Glutamatergic neuron (in vitro differentiated cells): Measurements from ENCODE around the gene EXOSC10. TPM values are rescaled to one million over a fixed set of nuclear protein-coding genes. Genes with fewer than 3 reads are reported as not detected.

ENCODE experiments used
- DNase-seq: peaks from one replicate; pipeline ENCODE4 v3.0.0; 2022
- H3K27ac Mint-ChIP-seq: one replicate; pipeline ENCODE4 v1.8.0; 2020; ENCODE audit warnings: mild to moderate bottlenecking, mixed read lengths, inconsistent platforms; ENCODE audit not compliant: unreplicated experiment
- H3K27me3 Mint-ChIP-seq: one replicate; pipeline ENCODE4 v1.8.0; 2020; ENCODE audit warnings: mild to moderate bottlenecking, moderate library complexity, mixed read lengths, inconsistent platforms; ENCODE audit not compliant: unreplicated experiment
- H3K36me3 Mint-ChIP-seq: one replicate; pipeline ENCODE4 v1.8.0; 2020; ENCODE audit warnings: mild to moderate bottlenecking, mixed read lengths, inconsistent platforms; ENCODE audit not compliant: unreplicated experiment
- H3K4me1 Mint-ChIP-seq: one replicate; pipeline ENCODE4 v1.8.0; 2020; ENCODE audit warnings: mild to moderate bottlenecking, low read depth, mixed read lengths, inconsistent platforms; ENCODE audit not compliant: unreplicated experiment
- H3K4me3 Mint-ChIP-seq: one replicate; pipeline ENCODE4 v1.8.0; 2020; ENCODE audit warnings: mild to moderate bottlenecking, mixed read lengths, inconsistent platforms; ENCODE audit not compliant: unreplicated experiment
- H3K9me3 Mint-ChIP-seq: one replicate; pipeline ENCODE4 v1.8.0; 2020; ENCODE audit warnings: mild to moderate bottlenecking, moderate library complexity, mixed read lengths, inconsistent platforms; ENCODE audit not compliant: unreplicated experiment
- total RNA-seq: library from RNA; stranded (reverse); fragmentation: NEBNext Ultra II Directional; extraction: Animal tissue kit (Norgen Biotek cat#: 25700); gene quantifications from one replicate; pipeline ENCODE4 v1.2.1, GENCODE V29; 2021; ENCODE audit not compliant: unreplicated experiment
- TF ChIP-seq, protein P1 (sequence below): fragments of 200-600 bp; sonication (generic); IDR thresholded peaks from one replicate; pipeline ENCODE4 v1.5.0; 2021; ENCODE audit not compliant: partially characterized antibody, unreplicated experiment

EXOSC10 gene
- total RNA-seq, 1 donor from 2014 or later: 111 TPM

DNA sequence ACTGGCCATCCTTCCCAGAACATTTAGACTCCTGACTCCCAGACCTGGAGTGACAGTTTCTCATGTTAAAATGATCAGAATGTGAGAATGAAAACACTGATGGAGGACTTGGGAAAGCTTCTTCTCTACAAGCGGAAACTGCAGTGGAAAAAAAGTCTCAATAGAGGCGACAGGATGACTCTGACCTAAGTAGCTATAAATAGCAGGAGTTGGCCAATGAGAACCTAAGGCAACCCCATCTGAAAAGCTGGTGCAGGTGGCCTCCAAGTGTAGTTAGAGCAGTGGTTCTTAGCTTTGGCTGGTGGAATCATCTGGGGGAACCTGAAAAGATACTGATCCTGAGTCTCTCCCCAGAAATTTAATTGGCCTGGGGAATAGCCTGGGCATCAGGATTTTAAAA, 44.2 kb upstream of the EXOSC10 start:
- no peaks in the 10 kb centered on the region for H3K36me3 Mint-ChIP-seq

DNA sequence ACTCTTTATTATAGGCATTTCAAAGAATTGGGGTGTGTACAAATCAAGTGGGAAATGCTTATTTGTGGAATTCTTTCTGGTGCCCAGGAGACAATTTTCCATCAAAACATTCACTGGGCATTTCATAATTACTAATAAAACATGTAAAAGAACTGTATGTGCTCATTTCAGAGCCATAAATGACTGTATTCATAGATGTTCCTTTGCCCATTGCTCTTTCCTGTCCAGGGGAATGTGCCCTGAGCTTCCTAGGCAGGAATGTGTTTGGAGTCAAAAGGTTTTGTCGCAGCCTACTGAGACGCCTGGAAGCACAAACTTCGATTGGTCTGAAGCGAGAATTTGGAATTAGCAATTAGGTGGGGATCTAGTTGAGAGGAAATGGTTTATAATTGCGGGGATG, 43.7 kb upstream of the EXOSC10 start:
- H3K36me3 Mint-ChIP-seq: no peaks in the 10 kb centered on the region
- H3K4me3 Mint-ChIP-seq: no peak overlapping the region
- H3K9me3 Mint-ChIP-seq: no peaks in the 10 kb centered on the region

More for the DNA sequence above, 44.2 kb upstream of the EXOSC10 start:
- Mint-ChIP-seq H3K9me3 (no peaks in the 10 kb centered on the region), H3K4me3 (no peak overlapping the region), H3K4me1 (no peaks in the 10 kb centered on the region), H3K27ac (no peak overlapping the region), H3K27me3 (no peaks in the 10 kb centered on the region)
- DNase-seq: no peak
- TF ChIP-seq, protein P1, sequence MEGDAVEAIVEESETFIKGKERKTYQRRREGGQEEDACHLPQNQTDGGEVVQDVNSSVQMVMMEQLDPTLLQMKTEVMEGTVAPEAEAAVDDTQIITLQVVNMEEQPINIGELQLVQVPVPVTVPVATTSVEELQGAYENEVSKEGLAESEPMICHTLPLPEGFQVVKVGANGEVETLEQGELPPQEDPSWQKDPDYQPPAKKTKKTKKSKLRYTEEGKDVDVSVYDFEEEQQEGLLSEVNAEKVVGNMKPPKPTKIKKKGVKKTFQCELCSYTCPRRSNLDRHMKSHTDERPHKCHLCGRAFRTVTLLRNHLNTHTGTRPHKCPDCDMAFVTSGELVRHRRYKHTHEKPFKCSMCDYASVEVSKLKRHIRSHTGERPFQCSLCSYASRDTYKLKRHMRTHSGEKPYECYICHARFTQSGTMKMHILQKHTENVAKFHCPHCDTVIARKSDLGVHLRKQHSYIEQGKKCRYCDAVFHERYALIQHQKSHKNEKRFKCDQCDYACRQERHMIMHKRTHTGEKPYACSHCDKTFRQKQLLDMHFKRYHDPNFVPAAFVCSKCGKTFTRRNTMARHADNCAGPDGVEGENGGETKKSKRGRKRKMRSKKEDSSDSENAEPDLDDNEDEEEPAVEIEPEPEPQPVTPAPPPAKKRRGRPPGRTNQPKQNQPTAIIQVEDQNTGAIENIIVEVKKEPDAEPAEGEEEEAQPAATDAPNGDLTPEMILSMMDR: no peak

DNA sequence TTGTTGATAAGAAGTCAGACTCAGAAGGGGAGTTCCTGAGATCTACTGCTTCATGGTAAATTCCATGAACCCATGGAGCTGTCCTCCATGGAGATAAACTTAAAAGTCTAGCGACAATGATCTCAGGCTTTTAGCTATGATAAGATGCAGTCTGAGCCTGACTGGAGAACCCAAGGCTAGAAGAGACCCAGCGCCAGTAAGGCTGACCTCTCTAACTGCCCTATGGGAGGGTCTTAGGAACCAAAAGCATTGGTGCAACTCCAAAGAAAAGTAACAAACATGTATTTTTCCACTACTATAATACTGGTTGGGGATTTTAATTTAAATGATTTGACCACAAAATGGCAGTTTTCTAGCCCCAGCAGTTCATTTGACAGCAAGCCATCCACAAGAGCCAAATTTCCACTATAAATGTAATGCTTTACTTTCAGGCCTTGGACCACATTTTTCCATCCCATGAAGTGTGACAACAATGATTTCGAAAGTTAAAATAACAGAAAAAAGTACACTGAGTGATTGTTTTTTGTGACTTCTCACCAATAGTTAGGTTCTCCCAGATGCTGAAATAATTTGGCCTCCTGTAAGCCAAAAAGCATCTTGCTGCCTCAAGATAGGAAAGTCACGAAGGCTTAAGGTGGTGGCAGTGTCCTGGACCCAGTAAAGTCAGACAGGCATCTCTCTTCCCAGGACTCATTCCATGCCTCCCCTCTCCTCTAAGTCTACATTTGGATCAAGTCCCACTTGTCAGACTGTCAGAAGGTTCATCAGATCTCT, 43.1 kb upstream of the EXOSC10 start:
- TF ChIP-seq, protein P1: no peak
- H3K4me1 Mint-ChIP-seq: no peaks in the 10 kb centered on the region
- no peaks in the 10 kb centered on the region for H3K36me3 Mint-ChIP-seq
- H3K9me3 Mint-ChIP-seq: no peaks in the 10 kb centered on the region
- H3K27me3 Mint-ChIP-seq: peaks cover 2% of the 10 kb centered on the region
- no peak overlapping the region for H3K4me3 Mint-ChIP-seq
- no peak overlapping the region for H3K27ac Mint-ChIP-seq
- no peak for DNase-seq

More for the DNA sequence above, 43.7 kb upstream of the EXOSC10 start:
- no peak overlapping the region for H3K27ac Mint-ChIP-seq
- DNase-seq: no peak
- H3K4me1 Mint-ChIP-seq: no peaks in the 10 kb centered on the region
- TF ChIP-seq, protein P1: no peak
- H3K27me3 Mint-ChIP-seq: peaks cover 2% of the 10 kb centered on the region

DNA sequence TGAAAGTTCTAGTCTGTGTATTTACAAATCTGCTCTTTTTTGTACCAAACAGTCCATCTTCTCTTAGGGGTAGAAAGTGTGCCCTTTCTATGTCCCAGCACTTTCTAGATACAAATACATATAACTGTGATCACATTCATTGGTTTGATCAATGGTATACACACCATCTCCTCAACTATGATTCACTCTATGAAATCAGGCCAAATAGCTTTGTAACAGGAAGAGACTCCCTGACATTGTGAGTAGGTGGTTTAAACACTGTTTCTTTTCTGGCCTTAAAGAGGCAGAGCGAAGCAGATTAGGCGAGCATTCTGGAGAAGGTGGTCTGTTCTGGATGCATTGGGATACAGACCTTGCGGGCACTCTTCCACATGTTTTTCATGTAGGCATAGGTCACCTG, 39.3 kb upstream of the EXOSC10 start:
- Mint-ChIP-seq H3K4me1 (peaks cover 2% of the 10 kb centered on the region), H3K27me3 (peaks cover 4% of the 10 kb centered on the region), H3K36me3 (no peaks in the 10 kb centered on the region), H3K4me3 (no peak overlapping the region), H3K9me3 (no peaks in the 10 kb centered on the region), H3K27ac (no peak overlapping the region)
- no peak for DNase-seq
- TF ChIP-seq, protein P1: no peak

DNA sequence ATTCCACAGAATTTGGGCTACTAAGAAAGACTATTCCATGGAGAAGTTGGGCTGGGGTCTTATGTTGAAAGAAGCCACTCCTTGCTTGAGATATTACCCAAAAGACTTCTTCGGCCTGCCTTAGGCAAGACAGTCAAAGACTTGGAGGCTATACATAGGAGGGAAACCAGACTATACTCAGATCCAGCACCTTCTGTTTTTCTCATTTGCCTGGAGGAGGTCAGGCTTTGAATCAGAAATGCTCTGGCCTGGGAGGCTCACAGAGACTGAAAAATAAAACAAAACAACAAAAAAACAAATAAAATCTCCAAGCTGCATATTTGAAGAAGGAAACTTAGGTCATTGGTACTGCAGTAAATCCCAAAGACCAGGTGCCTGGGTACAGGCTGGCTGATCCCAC, 38.4 kb upstream of the EXOSC10 start:
- no peak overlapping the region for H3K27ac Mint-ChIP-seq
- H3K36me3 Mint-ChIP-seq: no peaks in the 10 kb centered on the region
- peaks cover 4% of the 10 kb centered on the region for H3K27me3 Mint-ChIP-seq
- TF ChIP-seq, protein P1: no peak
- H3K4me1 Mint-ChIP-seq: peaks cover 5% of the 10 kb centered on the region
- no peak overlapping the region for H3K4me3 Mint-ChIP-seq
- H3K9me3 Mint-ChIP-seq: peaks cover 3% of the 10 kb centered on the region
- no peak for DNase-seq
